Measurements from ENCODE around the gene C3orf62.

C3orf62 gene

GRCh38 chr3:49276475-49277382 lies at the start of gene C3orf62:
Gene C3orf62 (minus strand): TSS chr3:49277232. CDS start chr3:49276872, 360 bp downstream.
- no peak for DNase-seq

- DNase-seq, result no peak
Measured at GRCh38 chr3:49324768-49325167, 47.7 kb upstream of the C3orf62 start.

- DNase-seq, result no peak
Measured at GRCh38 chr3:49316696-49317457, 39.8 kb upstream of the C3orf62 start.

GRCh38 chr3:49313896-49314688 lies 37.1 kb upstream of the C3orf62 start:
- no peak for DNase-seq

- no peak for DNase-seq
Measured at GRCh38 chr3:49311283-49311682, 34.3 kb upstream of the C3orf62 start.

- DNase-seq, result no peak
Measured at GRCh38 chr3:49310677-49311076, 33.6 kb upstream of the C3orf62 start.

DNA sequence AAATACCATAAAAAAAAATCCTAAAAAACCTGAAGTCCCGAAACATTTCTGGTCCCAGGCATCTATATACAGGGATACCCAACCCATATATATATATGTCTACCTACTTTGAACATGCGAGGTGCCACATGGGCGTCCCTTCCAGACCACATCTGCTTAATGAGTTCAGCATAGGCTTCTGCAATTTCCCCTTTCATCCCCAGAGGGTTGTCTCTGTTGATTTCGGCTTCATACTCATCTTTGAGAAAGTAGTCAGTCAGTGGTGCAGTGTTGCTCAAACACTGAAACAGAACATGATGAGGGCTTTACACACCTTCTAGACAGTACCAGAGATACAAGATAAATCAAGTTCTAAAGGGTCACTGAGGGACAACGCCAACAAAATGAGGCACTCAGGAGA lies 28.6 kb upstream of the C3orf62 start:
- no peak for DNase-seq

DNA sequence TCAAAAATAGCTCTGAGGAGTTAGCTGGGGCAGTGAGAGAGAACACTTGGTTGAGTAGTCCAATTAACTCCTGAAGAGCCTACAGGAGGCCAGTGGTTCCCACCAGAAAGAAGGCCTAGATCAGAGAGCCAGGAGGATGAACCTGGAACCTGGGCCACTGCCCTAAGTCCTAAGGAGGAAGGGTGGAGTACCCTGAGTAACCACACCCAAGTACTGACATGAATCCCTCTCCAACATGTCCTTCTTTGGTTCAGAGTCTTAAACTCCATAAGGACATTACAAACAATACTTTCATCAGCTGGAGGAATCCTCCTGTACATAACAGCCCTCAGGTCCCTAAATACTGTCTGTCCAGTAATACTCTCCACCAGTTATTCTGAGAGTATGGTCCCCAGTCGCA lies 25.6 kb upstream of the C3orf62 start:
- DNase-seq, result no peak

- no peak for DNase-seq
Measured at GRCh38 chr3:49300595-49300994, 23.6 kb upstream of the C3orf62 start.

- DNase-seq, result no peak
Measured at GRCh38 chr3:49298511-49298910, 21.5 kb upstream of the C3orf62 start.

DNA sequence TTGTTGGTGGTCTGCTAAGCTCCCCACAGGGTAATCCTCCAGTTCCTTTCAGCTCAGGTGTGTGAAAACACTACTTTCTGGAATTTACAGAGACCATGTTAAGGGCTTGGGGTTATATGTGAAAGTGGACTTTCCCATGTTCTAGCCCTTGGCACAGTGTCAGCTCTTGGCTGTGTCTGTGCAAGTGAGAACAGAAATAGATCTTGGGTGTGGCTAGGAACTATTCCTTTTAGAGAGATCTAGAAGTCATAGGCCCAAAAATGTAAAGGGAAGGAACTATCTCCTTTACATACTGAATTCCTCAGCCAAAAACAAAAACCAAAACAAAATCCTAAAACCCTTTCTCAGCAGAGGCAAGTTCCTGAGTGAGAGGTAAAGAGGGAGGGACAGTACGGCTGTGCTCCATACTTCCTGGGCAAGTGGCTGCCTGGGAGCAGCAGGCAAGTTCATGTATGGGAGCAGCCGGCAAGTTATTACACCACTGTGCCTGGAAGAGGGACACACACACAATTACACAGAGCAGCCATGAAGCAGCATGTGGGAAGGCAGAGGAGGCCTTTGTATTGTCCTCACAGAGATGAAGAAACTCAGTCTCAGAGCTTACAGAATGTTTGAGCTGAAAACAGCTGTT lies 19.9 kb upstream of the C3orf62 start:
- DNase-seq, result no peak

DNA sequence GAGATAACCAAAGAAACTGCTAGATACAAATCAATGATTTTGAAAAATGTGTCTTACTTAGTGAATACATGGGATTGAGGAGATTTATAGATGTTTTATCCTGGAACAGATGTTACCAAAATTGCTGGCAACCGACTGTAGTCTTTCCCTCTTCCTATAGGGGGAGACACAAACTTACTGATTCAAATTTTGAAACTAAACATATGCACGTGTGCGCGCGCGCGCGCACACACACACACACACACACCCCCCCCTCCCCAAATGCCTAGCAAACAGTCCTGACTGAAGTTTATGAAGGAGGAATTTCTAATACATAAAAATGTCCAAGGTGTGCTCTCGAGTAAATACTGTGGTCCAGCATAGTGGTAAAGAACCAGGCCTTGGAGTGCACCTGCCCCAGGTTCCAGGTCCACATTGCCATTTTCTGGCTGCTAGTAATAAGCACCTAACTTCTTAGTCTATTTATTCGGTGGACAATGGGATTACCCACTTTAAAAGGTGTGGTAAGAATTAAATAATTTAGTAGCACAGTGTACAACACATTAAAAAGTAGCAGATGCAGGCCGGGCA lies 18.5 kb upstream of the C3orf62 start:
- no peak for DNase-seq

DNA sequence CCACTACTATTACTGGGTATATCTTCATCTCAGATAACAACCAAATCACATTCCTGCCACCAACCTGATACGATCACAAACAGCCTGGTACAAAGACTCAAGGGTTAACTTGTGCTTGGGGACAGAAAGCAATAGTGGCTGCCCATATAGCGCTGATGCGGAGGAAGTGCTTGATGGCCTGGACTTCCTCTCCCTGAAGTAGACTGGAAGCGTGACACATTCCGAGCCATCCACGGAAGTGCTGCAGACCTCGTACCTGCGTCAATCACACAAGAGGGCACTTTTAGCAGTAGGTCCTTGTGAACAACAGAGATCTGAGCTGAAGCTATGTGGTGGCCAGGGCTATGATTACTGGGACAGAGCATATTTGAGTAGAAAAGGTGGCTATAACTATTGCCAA lies 17.3 kb upstream of the C3orf62 start:
- DNase-seq, result no peak

DNA sequence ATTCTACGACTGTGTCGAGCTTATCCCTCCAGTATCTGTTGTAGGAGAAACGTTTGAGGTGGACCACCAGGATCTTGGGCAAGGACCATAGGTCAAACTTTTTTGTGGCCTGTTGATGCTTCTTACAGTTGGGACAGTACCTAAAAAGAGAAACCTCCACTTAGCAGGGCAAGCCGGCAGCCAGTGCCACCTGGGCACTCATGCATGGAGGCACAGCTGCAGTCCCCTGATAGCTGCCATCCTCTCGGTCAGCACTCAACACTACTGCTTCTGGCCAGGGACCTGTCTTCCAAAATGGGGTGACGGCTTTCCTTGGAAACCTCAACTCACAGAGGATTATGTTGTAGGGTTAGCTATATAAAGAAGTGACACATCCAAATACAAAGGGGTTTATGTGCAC lies 7.0 kb upstream of the C3orf62 start:
- DNase-seq, result no peak

DNA sequence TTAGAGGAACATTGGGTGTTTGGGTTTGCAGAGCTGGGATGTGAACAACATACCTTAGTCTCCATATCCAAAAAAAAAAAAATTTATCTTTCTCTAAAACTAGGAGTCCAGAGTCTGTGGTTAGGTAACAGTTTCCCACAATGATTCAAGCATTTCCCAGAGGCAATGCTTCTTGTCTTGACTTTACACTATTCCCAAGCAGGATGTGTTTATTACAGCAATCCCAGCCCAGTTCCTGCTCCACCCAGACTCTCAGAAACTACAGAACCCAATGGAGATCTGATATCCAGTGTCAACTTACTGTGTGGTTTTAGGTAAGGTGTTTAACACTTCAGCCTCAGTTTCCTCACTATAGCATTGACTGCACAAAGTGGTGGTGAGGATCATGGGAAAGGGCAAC lies 2.3 kb upstream of the C3orf62 start:
- DNase-seq, result no peak

- no peak for DNase-seq
Measured at GRCh38 chr3:49278548-49278947, 1.5 kb upstream of the C3orf62 start.

DNA sequence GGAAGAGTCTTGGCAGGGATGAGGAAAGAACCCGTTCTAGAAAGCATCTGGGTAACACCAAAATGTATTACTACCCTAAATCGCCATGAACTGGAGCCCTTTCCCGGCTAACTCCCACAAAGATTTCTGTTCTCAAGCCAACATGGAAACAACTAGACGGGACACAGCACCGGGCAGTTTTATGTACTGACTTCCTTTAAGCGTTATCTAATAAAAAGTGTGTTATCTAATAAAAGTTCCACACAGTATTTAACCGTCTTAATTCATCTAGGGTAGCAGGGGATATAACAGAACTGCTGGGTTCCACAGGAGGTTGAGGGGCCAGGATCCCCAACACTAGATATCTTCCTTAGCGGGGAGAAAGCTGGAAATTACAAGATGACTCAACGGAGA lies 347 bp upstream of the C3orf62 start:
- no peak for DNase-seq

DNA sequence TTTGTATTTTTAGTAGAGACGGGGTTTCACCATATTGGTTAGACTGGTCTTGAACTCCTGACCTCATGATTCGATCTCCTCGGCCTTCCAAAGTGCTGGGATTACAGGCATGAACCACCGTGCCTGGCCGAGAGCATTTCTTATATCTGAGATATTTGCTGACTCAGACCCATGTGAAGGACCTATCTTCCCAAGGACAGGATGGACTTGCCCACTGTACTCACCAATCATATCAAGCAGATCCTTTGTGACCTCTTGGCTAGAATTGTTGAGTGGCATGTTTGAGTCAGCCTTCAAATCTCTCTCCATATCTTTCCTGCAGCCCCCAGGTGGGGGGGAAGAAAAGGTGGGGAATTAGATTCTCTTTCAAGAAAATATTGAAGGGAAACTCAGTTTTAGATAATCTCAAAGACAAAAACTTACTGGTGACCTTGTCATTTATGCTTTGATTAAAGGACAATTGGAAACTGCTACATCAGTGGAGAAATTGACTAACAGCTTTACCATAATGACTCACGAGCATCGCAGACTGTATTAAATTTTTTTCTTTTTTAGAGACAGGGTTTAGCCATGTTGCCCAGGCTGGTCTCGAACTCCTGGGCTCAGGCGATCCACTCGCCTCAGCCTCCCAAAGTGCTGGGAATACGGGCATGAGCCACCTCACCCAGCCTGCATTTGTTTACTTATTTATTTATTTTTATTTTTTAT lies 3.1 kb downstream of the C3orf62 start:
- DNase-seq, result no peak

- DNase-seq, result no peak
Measured at GRCh38 chr3:49271047-49271446, 6.0 kb downstream of the C3orf62 start.

DNA sequence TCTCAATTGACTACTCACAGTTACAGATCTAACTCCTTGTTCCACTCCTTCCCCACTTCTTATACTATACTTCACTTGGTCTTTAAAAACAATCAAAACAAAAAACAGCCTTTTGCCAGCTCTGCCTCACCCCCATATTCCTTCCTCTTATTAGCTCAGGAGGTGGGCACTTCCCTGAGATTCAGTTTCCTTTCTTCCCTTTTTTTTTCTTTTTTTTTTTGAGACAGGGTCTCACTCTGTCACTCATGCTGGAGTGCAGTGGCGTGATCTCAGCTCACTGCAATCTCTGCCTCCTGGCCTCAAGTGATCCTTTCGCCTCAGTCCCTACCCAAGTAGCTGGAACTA lies 6.9 kb downstream of the C3orf62 start:
- DNase-seq, result no peak

GRCh38 chr3:49269443-49270155 lies 7.4 kb downstream of the C3orf62 start:
- no peak for DNase-seq
